ENCODE data around the gene PAOX.

Gene PAOX

DNA sequence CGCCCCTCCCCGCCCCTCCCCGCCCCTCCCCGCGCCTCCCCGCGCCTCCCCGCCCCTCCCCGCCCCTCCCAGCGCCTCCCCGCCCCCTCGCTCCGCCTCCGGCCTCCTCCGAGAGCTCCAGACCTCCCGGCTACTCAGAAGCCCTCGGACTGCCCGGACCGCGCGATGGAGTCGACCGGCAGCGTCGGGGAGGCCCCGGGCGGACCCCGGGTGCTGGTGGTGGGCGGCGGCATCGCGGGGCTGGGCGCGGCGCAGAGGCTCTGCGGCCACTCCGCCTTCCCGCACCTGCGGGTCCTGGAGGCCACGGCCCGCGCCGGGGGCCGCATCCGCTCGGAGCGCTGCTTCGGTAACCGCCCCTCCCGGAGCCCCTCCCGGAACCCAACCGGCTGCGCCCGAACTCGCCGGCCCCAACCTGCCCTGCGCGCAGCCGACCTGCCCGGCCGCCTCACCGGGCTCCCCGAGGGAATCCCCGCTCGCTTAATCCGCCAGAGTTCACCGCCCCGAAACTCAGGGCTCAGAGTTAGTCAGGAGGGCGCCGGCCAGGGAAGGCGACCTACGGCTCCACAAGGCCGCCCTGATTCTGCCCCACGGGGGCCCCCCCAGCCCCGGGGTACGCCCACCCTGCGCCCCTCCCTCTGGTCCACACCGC lies at the start of gene PAOX:
Gene PAOX (plus strand): TSS at position 111 of the 649 bp plus-strand sequence. CDS start 55 bp downstream, at position 166.
- no peak for DNase-seq

DNA sequence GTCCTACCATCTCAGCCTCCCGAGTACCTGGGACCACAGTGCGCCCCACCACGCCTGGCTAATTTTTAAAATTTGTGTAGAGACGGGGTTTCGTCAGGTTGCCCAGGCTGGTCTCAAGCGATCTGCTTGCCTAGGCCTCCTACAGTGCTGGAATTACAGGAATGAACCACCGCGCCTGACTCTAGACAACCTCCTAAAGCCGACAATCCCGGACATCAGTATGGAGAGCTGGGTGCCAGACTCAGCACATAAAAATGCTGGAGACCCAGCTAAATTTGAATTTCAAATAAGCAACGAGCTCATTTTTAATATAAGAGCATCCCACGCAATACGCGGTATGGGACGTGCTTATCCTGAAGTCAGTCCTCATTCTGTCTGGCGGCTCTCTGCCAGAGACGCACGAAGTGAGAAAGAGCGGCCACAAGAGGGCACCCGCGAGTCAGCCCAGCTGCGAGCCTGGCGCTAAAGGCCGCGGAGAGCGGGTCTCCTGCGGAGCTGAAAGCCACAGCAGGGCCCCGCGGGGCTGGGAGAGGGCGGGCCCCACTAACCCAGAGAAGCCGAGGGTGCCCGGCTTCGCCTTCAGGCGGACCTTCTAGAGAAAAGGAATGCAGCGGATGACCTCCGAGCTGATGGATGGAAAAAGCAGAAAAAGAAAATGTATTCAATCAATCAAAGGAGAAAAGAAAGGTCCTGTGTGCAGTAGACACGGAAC lies 49.4 kb upstream of the PAOX start:
- DNase-seq = peak; percentile 33

DNA sequence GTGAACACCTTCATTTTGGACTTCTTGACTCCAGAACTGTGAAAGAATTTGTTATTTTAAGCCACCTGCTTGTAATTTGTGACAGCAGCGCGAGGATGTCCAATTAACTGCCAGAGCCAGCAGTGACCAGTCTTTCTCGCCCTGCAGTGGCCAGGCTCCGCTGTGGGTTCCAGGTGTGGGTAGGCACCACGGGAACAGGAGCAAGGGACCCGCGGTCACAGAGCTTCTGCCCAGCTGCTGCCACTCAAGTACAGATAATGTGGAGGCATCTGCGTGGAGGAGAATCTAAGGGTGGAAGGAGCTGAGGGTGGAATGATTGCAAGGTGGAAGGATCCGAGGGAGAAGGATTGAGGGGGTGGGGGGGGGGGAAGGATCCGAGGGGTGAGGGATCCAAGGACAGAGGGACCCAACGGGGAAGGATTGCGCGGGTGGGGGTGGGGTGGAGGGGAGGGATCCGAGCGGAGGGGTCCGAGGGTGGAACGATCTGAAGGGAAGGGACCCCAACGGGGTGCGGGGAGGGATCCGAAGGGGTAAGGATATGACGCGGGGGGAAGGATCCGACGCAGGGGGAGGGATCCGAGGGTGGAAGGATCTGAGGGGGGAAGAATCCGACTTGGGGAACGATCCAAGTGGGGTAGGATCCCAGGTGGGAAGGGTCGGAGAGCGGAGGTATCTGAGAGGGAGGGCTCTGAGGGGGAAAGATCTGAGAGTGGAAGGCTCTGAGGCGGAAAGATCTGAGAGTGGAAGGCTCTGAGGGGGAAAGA lies 45.9 kb upstream of the PAOX start:
- no peak for DNase-seq

DNA sequence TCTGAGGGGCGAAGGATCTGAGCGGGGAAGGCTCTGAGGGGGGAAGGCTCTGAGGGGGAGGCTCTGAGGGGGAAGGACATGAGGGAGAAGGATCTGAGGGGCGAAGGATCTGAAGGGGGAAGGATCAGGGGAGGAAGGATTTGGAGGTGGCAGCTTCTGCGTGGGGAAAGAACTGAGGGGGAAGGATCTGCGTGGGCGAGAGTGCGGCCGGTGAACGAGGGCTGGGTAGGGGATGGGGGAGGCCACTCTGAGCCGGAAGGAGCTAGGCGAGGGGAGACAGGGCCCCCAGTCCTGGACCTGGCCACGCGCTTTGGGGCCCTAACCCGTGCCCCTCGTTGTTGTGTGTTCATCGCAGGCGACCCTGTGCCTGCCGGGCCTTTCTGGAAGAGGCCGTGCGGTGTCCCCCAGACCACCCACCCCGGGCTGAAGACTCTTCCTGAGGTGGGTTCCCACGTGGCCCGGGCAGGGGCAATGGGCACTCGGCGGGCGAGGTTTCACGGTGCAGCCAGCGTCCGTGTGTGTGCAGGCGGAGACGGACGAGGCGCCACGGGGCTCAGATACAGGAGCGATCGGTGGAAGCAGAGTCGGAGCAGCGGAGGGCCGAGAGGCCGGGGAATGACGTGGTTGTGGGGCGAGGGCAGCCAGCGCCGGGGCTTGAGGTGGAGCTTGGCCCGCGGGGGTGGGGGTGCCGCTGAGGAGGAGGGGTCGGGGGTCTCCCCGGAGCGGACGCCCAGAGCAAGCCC lies 44.4 kb upstream of the PAOX start:
- DNase-seq = no peak

DNA sequence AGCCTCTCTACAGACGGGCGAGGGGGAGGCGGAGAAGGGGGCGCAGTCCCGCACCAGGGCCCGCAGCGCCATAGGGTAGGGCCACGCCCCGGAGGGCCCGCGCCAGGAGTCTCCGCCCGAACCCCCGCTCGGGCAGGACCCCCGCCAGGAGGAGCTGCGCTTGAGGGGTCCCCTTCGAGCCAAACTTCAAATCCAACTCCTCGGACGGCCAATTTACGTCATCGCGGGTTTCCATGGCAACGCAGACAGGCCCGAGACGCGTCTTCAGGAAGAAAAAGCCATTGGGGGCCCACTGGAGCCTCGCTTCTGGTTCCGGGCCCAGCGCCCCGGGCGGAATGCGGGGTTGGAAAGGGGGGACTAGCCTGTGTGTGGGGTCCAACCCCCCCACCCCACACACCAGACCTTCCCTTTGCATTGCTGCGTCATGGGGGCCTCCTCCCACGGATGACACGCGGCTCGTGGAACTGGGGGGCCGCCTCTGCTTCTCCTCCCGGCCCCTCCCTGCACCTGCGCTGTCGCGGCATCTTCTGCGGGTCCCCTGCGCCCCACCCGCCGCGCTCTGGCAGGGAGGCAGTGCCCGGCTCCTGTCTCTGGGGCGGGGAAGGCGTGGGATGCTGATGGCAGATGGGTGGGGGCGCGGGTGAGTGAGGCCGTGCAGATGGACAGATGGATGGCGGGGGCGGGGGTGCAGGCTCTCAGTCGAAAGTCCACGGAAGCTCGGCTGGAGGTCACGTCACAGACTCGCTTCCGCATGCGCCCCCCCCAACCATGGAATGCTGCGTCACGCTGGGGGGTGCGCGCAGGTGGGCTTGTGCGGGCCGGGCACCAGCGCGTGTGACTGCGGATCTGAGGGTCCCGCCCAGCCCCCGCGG lies 43.6 kb upstream of the PAOX start:
- DNase-seq = no peak

DNA sequence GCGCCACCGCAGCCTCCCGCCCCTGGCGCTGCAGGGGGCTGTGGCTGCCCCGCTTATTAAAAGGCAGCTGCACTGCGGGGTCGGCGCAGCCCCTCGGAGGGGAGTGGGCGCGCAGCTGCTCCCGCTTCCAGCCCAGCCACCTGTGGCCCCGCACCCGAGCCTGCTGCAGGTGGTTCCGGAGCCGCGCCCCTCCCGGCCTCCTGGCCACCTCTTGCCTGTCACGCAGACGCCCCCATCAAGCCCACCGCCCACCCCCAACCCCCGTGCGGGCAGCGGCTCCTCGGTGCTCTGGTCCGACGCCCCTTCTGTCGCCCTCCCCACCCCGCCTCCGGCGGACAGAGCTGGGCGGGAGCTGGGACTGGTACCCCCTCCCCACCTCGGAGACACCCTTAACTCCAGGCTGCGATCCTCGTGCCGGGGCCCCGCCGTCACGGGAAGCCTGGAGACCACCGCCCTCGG lies 42.9 kb upstream of the PAOX start:
- no peak for DNase-seq

DNA sequence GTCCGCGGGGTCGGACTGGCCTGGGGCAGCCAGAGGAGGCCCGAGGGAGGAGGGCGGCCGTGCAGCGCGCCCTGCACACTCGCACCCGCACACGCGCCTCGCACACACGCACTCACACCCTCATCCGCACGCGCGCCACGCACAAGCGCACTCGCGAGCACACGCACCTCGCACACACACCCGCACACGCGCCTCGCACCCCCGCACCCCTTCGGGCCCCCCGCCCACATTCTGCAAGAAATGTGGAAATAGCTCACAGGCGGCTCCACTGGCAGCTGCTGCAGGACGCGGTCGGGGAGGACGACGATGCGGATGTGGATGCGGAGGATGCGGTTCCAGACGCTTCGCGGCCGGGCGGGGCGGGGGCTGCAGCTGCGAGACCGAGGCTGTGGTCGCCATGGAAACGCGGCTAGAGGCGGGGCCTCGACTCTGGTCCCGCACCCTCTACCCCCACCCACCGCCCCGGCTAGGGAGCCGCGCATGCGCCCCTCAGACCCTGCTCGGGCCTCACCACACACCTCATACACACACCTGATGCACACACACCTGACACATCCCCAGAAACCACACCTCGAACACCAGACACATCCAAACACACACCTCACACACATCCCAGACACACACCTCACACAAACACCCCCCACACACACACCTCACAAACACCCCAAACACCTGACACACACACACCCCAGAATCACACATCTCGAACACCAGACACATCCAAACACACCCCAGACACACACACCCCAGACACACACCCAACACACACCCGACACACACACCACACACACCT lies 42.3 kb upstream of the PAOX start, which contains the start of gene CALY:
Gene CALY (minus strand): TSS at position 320 of the 793 bp plus-strand sequence. CDS start 7,907 bp downstream, outside the sequence.
- DNase-seq = no peak

DNA sequence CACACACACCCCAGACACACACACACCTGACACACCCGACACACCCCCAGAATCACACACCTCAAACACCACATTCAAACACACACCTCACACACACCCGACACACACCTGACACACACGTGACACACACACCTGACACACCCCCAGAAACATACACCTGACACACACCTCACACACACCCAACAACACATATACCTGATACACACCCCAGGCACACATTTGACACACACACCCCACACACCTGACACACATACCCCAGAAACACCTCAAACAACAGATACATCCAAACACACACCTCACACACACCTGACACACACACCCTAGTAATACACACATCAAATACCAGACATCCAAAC lies 41.7 kb upstream of the PAOX start:
- DNase-seq = no peak

DNA sequence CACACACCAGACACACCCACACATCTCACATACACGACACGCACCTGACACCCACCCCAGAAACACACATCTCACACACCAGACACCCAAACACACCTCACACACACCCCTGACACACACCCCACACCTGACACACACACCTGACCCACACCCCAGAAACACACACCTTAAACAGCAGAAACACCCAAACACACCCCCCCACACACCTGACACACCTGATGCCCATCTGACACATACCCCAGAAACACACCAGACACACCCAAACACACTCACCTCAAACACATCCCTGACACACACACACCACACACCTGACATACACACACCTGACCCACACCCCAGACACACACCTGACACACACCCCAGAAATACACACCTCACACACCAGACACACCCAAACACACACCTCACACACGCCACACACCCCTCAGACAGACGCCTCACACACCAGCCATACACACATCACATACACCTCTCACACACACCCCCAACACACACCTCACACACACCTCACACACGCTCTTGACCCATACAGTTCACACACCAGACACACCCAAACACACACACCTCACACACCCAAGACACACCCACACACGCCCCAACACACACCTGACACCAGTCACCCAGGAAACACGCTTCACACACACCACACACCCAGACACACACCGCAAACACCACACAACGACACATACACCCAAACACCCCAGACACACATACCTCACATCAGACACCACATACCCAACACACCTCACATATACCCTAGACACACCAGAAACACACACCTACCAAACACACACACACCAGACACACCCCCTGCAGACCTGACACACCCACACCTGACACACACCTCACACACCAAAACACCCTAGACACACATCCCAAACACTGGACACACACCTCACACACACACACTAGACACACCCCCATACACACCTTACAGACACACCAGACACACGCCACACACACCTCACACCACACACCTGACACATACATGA lies 40.7 kb upstream of the PAOX start:
- DNase-seq = no peak

DNA sequence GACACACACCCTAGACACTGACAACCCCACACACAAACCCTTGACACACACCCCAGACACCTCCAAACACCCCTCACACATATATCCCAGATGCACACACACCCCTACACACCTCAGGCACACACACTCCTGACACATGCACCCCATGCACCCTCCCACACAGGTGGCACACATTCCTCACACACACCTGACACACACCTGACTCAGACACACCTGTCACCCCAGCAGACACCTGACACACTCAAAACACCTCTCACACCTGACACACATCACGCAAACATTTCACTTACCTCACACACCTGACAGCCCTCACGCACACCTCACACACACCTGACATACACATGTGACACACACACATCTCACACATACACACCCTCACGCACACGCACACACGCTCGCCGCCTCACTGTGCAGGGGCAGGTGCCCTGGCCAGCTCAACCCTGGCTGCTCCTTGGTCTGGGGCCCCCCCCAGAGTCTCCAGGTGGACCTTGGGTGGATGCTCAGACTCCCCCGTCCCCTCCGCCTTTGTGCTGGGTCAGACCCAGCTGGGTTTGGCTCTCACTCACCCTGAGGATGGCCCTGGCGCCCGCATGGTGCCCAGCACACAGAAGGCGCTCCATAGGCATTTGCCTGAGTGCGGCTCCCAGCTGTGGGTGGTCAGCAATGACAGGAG lies 39.2 kb upstream of the PAOX start:
- DNase-seq = no peak

DNA sequence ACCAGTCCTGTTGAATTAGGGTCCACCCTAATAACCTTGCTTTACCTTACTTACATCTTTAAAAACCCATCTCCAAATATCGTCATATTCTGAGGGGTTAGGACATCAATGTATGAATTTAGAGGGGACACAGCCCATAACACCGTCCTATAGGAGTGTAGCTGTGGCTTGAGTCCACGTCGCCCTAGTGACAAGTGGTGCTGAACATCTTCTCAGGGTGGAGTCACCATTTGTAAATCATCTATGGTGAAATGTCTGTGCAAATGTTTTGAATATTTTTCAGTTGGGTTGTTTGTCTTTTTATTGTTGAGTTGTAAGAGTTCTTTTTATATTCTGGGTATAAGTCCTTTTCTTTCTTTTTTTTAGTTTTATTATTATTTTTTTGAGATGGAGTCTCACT lies 37.1 kb upstream of the PAOX start:
- no peak for DNase-seq

DNA sequence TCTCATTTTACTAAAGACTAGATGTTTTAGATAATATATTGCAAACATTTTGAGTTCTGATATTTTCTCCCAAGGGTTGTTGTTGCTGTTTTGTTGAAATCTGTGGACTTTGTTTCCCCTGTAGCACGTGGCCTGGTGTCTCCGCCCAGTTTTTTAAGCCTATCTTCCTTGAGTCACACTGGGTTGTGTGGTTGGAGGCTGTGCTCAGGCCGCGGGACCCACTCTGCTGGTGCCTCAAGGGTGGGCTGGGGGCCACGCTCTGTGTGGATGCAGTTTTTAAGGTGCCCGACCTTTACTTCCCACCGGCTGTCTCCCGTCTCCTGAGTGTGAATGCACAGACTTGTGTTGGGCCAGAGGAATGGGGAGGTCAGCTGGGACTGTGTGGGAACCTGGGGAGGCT lies 36.1 kb upstream of the PAOX start:
- no peak for DNase-seq

DNA sequence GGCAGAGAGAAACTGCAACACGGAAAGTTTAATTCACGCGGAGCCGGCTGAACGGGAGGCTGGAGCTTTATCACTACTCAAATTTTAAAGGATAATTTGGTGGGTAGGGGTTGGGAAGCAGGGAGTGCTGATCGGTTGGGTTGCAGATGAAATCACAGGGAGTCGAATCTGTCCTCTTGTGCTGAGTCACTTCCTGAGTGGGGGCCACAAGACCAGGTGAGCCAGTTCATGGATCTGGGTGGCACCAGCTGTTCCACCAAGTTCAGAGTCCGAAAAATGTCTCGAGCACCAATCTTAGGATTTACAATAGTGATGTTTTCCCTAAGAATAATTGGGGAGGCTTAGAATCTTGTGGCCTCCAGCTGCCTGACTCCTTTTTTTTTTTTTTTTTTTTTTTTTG lies 35.5 kb upstream of the PAOX start:
- no peak for DNase-seq

DNA sequence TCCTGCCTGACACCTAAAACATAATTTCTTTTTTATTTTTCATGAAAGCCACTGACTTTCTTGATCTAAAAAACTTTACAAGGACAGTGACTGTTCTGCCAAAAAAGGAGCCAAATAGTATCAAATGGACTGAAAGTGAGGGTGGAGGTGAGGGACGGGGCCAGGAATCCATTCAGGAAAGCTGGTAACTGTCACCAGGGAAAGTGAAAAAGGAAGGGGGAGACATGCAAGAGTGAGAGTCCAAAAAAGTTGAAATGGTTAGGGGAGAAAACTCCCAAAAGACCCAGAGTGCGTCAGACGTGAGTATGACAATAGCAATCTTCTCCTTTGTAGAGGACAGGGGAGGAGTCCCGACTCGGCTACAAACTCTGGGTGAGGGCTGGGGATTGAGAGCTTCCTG lies 34.8 kb upstream of the PAOX start:
- DNase-seq = no peak

DNA sequence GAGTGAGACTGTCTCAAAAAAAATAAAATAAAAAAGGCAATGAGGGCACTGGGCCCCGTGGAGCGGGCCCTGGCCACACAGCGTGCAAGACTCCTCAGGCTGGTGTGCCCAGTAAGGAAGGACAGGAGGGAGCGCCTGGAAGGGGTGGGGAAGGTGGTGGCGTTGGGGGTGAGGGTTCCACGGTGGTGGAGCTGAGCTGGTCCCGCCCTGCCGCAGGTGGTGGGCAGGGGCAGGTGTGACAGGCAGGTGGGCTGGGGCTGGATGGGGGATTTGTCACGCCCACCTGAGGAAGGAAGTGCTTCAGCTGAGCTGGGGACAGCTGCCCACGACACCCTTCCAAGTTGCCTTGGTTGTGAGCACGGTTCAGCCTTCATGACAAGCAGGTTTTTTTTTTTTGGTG lies 32.6 kb upstream of the PAOX start:
- DNase-seq = no peak

DNA sequence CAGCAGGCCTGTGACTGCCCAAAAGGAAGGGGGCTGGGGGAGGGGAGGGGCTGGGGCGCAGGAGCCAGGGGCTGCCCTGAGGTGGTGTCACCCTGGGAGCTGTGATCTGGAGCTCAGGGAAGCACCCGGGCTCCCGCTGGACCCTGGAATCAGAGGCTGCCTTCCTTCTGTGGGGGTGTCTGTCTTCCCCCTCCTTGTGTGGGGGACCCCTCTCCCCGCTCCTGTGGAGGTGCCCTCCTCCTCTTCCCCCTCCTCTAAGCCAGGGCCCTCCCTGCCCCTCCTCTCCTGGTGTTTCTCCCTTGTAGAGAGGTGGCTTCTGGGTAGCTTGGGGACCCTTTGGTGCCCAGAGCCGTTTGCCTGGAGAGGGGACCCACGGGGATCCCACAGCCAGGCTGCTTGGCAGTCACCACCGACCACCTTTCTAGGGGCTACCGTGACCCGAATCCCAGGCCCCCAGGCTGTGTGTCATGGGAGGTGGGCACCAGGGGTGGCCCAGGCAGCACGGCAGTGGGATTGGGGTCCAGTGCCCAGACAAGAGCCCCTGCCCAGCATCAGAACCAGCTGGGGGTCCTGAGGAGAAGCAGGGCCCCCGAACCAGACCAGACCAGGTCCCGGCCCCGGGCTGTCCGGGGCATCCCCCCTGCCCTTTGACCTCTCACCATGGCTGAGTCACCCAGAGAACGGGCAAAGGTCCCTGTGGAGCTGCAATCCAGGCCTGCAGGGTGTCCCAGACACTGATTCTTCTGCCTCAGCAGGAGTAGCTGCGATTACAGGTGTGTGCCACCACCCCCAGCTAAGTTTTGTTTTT lies 31.1 kb upstream of the PAOX start:
- no peak for DNase-seq

DNA sequence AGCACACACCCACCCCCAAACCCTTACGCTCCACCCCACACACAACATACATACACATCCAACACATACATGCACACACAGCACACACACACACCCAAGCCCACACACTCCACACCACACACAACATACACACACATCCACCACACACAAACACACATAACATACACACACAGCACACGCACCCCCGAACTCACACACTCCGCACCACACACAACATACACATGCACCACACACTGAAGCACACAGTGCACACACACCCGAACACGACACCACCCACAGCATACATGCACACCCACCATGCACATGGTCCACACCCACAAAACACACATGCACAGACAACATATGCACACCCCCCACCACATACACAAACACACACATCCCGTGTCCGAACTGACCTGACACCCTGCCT lies 29.9 kb upstream of the PAOX start:
- no peak for DNase-seq

DNA sequence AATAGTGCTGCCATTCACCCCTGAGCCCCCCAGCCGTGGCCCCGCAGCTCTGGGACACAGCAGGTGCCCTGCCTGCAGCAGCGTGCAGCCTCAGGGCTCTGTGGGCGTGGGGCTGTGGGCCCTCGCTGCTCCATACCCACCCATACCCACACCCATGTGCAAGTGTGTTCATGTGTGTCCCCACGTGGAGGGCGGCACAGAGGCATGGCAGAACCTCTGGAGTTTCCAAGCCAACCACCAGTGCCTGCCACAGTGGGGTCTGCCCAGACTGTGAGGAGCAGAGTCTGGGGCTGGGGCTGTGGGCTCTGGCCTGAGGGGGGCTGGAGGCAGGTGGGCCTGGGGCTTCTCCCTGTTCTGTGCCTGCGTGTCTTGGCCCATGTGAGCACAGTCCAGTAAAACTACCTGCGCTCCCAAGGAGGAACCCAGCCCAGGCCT lies 29.5 kb upstream of the PAOX start:
- DNase-seq = no peak

Data from NCI-H1694 treated with DMSO at 0.1 percent for 48 hours (cell line).